WTC11 (cell line): ENCODE data around the gene COL4A1.

Experiments
- ESRRA ChIP-seq: sonication (generic); formaldehyde crosslinking; IDR thresholded peaks from 2 replicates; pipeline ENCODE4 v1.8.1; 2022; ENCODE audit warnings: mild to moderate bottlenecking, missing genetic modification reagents, borderline replicate concordance
- NFE2L1 ChIP-seq: sonication (generic); formaldehyde crosslinking; IDR thresholded peaks from 2 replicates; pipeline ENCODE4 v1.8.1; 2023; ENCODE audit warnings: missing genetic modification reagents
- SP1 ChIP-seq: sonication (generic); formaldehyde crosslinking; conservative IDR thresholded peaks from 2 replicates; pipeline ENCODE4 v1.8.1; 2022; ENCODE audit warnings: missing genetic modification reagents
- TP53 ChIP-seq: sonication (generic); formaldehyde crosslinking; IDR thresholded peaks from 2 replicates; pipeline ENCODE4 v1.8.1; 2023; ENCODE audit warnings: mild to moderate bottlenecking, missing genetic modification reagents
- ZNF138 ChIP-seq: sonication (generic); formaldehyde crosslinking; conservative IDR thresholded peaks from 2 replicates; pipeline ENCODE4 v1.8.1; 2022; ENCODE audit warnings: mild to moderate bottlenecking, moderate library complexity, missing genetic modification reagents
- ZNF263 ChIP-seq: sonication (generic); formaldehyde crosslinking; IDR thresholded peaks from 2 replicates; pipeline ENCODE4 v1.8.1; 2022; ENCODE audit warnings: low read depth, mild to moderate bottlenecking, moderate library complexity, missing genetic modification reagents
- ZNF416 ChIP-seq: fragments of 250-450 bp; sonication (Bioruptor Pico); IDR thresholded peaks from 2 replicates; pipeline ENCODE4 v1.9.0; 2021; ENCODE audit warnings: mild to moderate bottlenecking, inconsistent platforms
- ZNF671 ChIP-seq: fragments of 250-450 bp; sonication (Bioruptor Pico); IDR thresholded peaks from 2 replicates; pipeline ENCODE4 v1.8.0; 2021; ENCODE audit warnings: mild to moderate bottlenecking
- TF ChIP-seq, protein P1 (sequence below): fragments of 200-600 bp; IDR thresholded peaks from 2 replicates; pipeline ENCODE4 v1.8.0; 2022; ENCODE audit warnings: antibody characterized with exemption
- TF ChIP-seq, protein P2 (sequence below): fragments of 250-450 bp; sonication (Bioruptor Pico); IDR thresholded peaks from 2 replicates; pipeline ENCODE4 v2.1.2; 2022; ENCODE audit warnings: mild to moderate bottlenecking, moderate library complexity
- TF ChIP-seq, protein P3 (sequence below): sonication (generic); formaldehyde crosslinking; IDR thresholded peaks from 2 replicates; pipeline ENCODE4 v1.8.1; 2023; ENCODE audit warnings: mild to moderate bottlenecking, missing genetic modification reagents, moderate library complexity

DNA sequence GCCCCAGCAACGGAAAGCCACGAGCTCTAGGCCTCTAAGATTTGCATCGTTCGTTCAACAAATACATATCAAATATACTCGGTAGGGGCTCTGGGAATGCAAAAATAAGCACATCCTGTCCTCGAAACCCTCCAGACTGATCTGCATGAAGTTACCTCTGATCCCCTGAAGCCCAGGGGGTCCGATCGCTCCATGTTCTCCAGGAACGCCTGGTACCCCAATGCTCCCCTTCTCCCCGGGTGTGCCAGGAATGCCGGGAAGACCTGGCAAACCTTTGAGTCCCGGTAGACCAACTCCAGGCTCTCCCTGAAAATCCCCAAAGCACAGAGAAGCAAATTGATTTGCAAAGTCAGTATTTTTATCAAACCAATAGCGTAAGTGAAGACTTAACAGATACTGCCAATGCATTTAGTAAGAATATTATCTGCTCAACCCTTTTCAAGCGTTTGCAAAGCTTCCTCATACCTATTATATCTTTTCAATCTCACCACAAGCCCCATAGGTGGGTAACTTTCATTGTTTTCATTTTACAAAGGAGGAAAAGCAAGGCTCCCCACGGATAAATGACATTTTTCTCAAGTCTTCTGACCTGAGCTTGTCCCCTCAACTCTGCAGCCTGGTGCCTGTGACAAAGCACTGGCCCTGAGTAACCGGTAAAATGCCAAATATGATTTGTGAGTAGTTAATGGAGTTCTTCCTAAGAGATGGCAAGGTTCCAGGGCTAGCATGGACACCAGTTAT is 127.7 kb downstream of the COL4A1 start:
- TF ChIP-seq, protein P1, sequence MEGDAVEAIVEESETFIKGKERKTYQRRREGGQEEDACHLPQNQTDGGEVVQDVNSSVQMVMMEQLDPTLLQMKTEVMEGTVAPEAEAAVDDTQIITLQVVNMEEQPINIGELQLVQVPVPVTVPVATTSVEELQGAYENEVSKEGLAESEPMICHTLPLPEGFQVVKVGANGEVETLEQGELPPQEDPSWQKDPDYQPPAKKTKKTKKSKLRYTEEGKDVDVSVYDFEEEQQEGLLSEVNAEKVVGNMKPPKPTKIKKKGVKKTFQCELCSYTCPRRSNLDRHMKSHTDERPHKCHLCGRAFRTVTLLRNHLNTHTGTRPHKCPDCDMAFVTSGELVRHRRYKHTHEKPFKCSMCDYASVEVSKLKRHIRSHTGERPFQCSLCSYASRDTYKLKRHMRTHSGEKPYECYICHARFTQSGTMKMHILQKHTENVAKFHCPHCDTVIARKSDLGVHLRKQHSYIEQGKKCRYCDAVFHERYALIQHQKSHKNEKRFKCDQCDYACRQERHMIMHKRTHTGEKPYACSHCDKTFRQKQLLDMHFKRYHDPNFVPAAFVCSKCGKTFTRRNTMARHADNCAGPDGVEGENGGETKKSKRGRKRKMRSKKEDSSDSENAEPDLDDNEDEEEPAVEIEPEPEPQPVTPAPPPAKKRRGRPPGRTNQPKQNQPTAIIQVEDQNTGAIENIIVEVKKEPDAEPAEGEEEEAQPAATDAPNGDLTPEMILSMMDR, result no peak
- TF ChIP-seq ZNF671 (CRISPR knock-in tag) (no peak), ZNF416 (no peak), ZNF138 (CRISPR knock-in tag) (no peak), TP53 (CRISPR knock-in tag) (no peak), ESRRA (CRISPR knock-in tag) (no peak), ZNF263 (CRISPR knock-in tag) (no peak), SP1 (CRISPR knock-in tag) (no peak), NFE2L1 (no peak)
- TF ChIP-seq, protein P2, sequence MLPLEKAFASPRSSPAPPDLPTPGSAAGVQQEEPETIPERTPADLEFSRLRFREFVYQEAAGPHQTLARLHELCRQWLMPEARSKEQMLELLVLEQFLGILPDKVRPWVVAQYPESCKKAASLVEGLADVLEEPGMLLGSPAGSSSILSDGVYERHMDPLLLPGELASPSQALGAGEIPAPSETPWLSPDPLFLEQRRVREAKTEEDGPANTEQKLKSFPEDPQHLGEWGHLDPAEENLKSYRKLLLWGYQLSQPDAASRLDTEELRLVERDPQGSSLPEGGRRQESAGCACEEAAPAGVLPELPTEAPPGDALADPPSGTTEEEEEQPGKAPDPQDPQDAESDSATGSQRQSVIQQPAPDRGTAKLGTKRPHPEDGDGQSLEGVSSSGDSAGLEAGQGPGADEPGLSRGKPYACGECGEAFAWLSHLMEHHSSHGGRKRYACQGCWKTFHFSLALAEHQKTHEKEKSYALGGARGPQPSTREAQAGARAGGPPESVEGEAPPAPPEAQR (CRISPR knock-in tag), result no peak
- TF ChIP-seq, protein P3, sequence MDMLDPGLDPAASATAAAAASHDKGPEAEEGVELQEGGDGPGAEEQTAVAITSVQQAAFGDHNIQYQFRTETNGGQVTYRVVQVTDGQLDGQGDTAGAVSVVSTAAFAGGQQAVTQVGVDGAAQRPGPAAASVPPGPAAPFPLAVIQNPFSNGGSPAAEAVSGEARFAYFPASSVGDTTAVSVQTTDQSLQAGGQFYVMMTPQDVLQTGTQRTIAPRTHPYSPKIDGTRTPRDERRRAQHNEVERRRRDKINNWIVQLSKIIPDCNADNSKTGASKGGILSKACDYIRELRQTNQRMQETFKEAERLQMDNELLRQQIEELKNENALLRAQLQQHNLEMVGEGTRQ (CRISPR knock-in tag), result no peak
